NCI-H460 (cell line): ENCODE data around the gene SMG6. TPM values are rescaled to one million over a fixed set of nuclear protein-coding genes. Genes with fewer than 3 reads are reported as not detected.
"Not testable (repeated sequence)": the region's sequence is repeated elsewhere in the genome, so short reads cannot be mapped to it uniquely, and the experiment has no call there.

Experiments
- DNase-seq: peaks from one replicate; pipeline ENCODE4 v3.0.0-alpha.2; 2016; ENCODE audit warnings: low read depth; ENCODE audit errors: extremely low read depth
- total RNA-seq: library from RNA; depleted of rRNA; stranded (reverse); fragments of >200 nt; shearing (Covaris generic); gene quantifications from 2 replicates; pipeline ENCODE4 v1.2.3, GENCODE V29; 2014

The SMG6 gene
- total RNA-seq, 1 experiment from 2014 or later = 7.2 TPM

DNA sequence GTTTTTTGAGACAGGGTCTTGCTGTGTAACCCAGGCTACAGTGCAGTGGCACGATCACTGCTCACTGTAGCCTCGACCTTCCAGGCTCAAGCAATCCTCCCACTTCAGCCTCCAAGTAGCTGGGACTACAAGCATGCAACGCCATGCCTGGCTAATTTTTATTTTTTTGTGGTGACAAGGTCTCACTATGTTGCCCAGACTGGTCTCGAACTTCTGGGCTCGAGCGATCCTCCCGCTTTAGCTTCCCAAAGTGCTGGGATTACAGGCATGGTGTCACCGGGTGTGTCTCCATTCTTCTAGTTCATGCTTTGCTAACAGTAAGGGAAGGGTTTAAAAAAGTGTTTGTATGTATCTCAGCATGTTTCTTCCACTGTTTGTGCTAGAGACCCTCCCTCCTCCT, 146.9 kb downstream of the SMG6 start:
- DNase-seq = no peak

DNA sequence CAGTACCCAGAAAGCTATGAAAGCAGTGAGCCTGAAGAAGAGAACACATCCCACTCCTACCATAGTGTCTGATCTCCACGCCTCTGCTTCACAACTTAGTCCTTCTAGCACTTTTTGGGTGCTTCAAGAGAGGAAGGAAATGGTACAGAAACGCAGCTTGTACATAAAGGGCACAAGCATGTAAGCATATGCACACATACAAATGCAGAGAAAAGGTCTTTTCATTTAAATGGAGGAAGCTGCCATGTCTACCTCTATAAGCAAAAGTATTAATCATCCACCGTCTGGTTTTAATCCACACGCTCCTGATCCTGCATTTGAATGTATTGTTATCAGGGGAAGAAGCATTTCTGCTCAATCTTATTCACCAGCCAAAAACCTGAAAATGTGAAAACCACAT, 148.0 kb downstream of the SMG6 start:
- DNase-seq = no peak

DNA sequence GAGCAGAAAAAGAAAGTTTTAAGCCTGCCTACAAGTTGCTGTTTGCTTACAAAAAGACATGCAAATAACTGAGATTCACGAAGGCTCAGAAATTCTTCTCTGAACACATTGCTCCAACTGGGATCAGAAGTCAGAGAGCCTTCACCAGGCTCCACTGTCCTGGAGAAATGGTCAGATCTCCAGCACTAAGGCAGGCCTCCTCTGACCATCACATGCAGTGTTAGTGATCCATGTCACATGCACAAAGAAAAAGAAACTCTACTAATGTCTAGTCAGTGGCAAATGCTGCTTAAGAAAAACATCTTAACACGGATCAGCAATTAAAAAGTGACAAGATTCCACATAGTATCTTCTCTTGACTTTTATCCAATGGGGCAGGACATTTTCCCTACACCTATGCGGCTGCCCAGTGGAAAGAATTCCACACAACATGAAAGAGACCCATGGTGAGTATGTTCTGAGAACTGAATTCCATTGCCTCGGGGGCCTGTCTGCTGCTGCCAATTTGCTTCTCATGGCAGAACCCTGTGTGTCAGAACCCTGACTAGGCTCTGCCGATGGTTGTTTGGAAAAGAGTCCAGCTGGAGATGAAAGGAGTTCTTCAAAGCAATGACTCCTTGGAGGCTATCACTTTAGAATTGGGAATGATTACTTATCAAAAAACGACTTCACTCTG, 152.1 kb downstream of the SMG6 start:
- DNase-seq = no peak

DNA sequence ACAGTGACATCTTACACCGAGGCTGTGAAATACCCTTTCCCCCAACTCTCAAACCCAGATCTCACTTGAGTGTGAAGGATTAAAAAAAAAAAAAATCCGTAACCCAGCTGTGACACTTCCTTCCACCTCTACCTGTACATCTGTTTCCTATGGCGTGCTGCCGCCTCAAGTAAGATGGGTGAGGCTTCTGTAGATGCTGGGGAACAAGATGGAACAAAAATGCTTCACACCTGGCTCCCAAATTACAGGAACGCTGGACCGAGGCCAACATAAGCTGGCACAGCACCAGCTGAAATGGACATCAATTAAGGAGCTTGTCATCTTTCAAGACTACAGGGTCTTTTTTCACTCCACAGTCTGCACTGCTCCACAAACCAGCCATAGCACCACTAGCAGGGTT, 152.8 kb downstream of the SMG6 start:
- no peak for DNase-seq

DNA sequence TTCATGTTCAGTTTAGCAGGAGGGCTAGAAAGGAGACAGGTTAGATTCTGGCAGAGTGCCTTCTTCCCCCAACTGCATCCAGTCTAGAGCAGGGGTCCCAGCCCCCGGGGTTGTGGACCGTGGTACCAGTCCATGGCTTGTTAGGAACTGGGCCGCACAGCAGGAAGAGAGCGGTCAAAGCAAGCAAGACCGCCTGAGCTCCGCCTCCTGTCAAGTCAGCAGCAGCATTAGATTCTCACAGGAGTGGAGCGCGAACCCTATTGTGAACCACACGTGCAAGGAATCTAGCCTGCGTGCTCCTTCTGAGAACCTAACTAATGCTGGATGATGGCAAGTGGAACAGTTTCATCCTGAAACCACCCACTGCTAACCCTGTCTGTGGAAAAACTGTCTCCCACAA, 153.7 kb downstream of the SMG6 start:
- no peak for DNase-seq

DNA sequence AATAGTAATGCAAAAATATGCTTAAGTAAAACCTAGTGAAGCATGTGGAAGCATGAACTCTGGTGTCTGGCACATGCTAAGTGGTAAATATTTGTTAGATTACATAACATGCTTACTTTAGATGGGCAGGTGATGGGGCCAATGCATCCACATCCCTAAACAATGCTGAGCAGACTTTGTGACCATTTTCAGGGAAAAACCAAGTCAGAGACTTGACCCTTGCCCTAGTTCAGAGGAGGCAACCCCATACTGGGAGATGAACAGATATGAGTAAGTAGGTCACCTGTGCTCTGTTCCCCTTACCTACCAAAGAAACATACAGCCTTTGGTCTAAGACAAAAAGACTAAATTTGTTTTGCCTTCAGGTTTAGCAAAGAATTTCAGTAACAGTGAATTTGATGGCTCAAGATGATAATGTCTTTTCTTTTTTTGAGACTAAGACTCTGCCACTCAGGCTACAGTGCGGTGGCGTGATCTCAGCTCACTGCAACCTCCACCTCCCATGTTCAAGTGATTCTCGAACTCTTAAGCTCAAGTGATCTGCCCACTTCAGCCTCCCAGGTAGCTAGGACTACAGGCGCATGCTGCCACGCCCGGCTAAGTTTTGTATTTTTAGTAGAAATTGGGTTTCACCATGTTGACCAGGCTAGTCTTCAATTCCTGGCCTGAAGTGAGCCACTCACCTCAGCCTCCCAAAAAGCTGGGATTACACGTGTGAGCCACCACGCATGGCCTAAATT, 157.3 kb downstream of the SMG6 start:
- DNase-seq = no peak

DNA sequence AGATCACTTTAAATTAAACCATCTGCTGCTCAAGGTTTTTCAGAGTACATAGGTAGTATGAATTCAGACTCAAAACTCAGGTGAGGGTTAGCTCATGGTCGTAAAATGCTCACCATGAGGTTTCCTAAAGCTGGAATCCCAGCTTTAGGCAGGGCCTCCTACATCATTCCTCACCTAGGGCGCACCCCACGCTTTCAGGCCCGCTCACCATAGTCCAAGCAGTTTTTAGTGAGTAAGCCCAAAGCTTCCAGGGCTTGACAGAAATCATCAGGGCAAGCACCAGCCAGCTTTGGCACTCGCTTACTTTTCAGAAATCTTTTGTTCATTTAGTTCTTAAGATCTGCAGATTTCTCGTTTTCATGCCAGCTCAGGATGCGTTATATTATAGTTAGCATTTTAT, 158.9 kb downstream of the SMG6 start:
- DNase-seq = no peak

DNA sequence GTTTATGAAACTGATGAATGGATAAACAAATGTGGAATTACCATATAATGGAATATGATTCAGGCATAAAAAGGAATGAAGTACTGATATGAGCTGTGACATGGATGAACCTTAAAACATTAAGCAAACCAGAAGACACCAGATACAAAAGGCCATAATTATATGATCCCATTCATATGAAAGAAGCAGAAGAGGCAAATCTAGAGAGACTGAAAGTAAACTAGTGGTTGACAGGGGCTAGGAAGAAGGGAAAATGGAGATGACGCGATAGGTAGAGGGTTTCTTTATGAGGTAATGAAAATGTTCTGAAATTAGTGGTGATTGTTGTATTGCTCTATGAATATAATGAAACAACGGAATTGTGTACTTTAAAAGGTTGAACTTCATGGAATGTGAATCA, 160.3 kb downstream of the SMG6 start:
- DNase-seq = no peak

DNA sequence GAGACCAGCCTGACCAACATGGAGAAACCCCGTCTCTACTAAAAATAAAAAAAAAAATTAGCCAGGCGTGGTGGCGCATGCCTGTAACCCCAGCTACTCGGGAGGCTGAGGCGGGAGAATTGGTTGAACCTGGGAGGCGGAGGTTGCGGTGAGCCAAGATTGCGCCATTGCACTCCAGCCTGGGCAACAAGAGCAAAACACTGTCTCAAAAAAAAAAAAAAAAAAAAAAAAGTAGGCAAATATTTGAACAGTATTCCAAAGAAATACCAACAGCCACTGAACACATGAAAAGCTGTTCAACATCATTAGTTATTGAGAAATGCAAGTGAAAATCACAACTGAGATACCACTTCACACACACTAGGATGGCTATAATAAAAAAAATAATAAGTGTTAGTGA, 160.9 kb downstream of the SMG6 start:
- DNase-seq = not testable (repeated sequence)

DNA sequence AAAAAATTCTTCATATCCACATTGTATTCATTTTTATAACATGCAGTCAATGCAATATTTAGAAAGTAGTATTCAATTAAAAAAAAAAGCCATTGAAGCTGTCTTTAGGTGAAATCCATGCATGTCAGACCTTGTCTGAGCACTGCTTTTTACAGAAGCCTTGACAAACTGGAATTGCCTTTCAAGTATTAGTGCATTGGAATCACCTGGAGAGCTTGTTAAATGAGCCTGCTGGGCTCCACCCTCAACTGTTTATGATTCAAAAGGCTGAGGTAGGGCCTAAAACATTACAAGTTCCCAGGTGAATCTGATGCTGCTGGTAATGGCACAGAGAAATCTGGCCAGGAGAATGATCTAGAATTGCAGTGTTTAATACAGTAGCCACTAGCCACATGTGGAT, 162.9 kb downstream of the SMG6 start:
- DNase-seq = no peak

DNA sequence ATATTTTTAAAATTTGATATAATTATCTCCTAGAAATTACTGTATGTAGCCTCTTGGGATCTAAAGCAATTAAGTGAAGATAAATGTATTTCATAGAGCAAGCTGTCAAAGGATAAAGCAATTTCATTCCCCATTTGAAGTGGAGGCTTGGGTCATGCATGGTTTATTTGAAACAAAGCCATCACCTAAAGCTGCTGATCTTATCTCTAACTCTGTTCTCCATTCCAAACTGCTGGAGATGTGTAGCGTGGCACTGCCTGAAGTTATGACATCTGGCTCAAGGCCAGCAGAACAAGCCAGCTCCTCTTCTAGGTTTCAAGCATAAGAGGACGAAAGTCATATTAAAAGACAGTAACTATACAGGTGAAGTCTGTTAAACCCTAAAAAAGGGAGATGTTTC, 164.8 kb downstream of the SMG6 start:
- DNase-seq = no peak

DNA sequence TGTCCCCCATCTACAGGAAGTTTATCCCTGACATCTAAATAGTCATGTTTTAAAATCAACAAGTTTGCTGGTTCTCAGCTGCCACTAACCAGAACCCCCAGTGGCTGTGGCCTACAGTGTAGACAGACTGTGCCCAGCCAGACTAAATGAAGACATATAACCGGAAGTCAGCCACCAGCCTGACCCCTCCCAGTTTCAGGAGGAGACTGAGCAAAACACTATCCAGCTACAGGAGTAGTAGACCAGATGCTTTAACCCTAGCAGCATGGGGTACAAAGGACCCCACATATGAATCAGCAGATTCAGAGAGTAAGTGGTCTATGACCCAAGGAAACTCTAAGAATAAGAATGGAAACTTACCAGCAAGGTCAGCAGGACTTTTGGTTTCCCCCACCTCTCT, 165.3 kb downstream of the SMG6 start:
- DNase-seq = no peak

DNA sequence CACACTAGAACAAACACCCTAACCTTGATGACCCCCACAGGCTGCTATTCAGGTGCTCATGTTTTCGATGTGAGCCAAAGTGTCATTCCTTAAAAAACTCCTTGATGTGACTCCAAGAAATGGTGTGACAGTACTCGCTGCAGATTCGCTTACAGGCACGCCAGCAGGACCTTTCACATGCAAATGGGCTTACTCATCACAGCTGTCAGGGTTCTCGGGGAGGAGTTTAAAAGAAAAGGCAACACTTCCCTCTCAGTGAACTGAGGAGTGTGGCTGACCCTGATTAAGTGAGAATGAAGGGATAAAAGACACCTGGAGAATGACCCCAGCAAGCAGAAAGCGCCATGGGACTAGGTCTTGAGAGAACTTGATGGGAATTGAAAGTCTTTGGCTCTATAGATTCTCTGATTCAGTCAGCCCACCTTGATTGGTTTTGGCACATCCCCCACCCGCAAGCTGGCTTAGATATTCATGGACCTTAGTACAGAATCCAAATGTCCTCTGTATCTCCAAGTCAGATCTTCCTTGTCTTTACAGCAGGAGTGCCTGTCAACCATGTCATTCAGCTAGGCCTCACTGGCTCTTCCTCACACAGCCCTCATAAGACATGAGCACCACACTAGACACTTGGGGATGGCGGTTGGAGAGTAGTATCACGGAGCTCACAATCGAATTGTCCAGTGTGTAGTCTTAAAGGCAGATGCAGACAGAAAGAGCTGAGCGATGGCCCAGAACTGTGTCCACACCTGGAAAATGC, 166.1 kb downstream of the SMG6 start:
- no peak for DNase-seq

DNA sequence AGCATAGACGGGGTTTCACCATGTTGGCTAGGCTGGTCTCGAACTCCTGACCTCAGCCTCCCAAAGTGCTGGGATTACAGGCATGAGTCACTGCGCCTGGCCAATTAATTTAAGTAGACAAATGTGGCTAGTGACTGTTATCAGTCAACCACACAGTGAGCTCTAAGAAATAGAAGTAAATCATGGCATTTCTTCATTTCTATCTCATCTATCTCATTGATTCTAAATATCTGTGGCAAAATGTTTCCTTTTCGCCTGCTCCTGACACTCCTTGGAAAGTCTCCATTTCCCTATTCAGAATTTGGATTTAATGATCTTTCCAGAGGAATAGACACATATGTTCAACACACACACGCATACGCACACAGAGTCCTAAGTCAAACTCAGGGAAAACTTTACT, 167.3 kb downstream of the SMG6 start:
- DNase-seq = no peak

DNA sequence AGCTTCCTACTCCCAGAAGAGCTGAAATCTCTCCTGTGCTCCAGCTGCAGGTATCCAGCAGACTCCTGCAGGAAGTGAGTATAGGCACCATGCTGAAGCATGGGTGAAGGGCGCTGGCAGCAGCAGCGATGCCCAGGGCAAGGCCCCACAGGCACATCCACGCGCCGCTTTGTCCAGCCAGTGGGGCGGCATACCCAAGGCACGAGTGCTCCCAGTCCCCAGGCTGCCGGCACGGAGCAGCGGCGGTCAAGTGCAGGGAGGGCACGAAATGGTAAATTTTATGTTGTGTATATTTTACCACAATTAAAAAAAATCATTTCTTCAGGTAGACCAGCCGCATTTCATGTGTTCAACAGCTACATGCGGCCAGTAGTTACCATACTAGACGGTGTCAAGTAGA, 175.6 kb downstream of the SMG6 start:
- no peak for DNase-seq

DNA sequence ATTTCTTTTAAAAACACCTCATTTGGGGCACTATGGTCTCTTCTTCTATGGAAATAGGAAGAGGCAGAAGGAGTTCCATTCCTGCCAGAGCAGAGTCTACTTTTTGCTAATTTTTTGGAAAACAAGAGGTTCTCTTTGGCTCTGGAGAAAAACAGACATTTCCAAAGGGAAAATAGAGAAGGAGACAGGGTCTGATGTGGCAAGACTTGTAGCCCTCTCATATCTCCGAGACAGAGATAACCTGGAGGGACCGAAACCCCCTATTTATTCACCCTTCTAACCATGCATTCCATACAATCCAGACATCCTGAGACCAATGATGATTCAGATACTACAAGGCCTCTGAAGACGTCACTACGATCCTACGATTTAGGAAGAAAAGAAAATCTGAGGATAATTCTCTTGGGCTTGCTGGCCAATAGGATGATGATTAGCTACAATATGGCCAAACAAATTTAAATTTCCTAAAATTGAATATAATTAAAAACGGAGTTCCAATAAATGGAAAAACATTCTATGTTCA, 178.5 kb downstream of the SMG6 start:
- no peak for DNase-seq

DNA sequence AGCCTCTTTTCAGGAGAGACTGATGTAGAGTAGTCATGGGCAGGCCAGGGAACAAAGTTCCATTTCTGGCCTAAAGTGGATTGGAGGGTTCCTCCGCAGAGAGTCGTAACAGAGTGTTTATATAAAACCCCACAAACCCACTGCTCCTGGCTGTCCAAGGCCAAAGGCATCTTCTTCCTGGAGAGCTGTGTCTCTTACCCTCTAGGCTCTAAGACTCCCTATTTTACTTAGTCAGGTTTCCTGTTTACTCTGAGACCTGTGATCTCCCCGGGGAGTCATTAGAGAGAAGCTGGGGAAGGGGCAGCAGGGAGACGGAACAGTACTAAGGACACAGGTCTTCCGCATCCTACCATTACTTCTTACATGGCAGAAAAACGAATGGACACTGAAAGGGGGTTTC, 179.2 kb downstream of the SMG6 start:
- DNase-seq = no peak

DNA sequence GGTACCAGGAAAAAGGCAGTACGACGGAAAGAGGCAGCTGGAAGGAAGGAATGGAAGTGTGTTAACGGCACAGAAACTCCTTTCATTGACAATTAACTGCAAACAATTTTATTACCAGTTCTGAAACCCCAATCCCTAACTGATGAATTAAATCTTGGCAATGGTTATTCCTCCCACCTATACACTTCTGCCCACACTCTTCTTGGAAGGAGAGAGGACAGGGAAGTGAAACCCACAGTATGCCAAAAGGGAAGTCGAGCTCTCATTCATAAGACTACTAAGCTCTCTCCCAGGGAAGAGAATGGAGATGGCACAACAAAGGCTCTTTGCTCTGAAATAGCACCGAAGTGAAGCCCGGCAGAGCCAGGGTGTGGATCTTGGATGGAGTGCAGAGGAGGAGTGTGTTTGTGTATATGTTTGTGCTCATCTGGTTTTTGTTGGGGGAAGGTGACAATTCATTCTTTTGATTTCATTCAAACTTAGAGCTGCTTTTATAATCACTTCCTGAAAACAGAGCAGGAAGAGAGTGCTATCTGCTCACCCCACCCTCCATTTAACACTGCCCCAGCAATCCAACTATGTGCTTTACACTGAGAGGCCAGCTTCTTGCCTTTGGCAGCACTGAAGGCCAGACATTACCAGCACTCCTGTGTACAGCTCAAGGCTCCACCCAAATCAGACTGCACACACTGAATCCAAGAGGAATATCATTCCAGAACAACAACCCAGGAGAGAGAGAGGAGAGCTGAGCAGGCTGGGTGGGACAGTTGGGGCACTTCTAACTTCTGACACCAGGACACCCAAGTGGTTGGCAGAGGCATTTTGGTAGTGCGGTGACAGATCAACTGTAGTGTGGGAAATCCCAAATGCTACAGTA, 180.0 kb downstream of the SMG6 start:
- no peak for DNase-seq

DNA sequence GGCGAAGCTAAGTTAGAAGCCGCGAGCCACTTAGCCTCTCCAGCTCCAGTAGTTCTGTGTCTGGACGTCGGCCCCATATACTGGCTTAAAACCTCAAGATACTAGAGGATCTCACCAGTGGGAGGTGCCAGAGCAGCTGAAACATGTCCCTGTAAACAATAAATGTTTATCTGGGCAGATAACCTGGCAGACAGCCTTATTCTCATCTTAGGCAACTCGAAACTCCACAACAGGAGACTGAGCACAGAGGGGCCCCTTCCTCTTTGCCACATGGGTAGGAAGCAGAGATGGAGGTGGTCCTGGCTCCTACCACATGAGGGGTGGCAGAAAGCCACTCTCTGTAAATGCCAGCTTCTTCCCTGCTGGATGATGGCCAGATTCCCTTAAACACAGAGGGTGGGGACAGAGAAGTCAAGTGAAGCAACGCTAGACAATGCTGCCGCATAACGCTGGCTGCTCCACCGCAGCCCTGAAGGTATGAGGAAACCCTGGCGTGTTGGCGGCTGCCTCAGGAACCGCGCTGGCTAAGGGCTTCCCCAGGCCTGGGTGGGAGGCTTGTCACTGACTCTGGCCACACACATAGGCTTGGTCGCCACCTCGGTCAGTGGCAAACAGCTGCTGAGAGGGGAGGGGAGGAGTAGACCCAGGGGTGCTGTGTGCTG, 180.8 kb downstream of the SMG6 start:
- no peak for DNase-seq
